SK-N-SH (cell line): ENCODE measurements around the gene MGAT1. TPM values are rescaled to one million over a fixed set of nuclear protein-coding genes. Genes with fewer than 3 reads are reported as not detected.

Experiments used
- CTCF ChIA-PET: fragments of 300-600, 350-600 bp; formaldehyde crosslinking; extraction: SDS; loops from one replicate; lab custom pipeline; 2021; lab: Yijun Ruan, JAX
- POLR2A ChIA-PET: fragments of 350-600 bp; sonication (Branson Sonifier 250); formaldehyde crosslinking; extraction: SDS; loops from one replicate; lab custom pipeline; 2020; ENCODE audit warnings: antibody characterized with exemption, inconsistent platforms; lab: Yijun Ruan, JAX
- DNase-seq: peaks from one replicate; pipeline ENCODE4 v3.0.0; 2012
- H2AFZ ChIP-seq: fragments of 200-600 bp; sonication (generic); 2 replicates; pipeline ENCODE4 v1.8.1; 2016; ENCODE audit warnings: antibody characterized with exemption, mild to moderate bottlenecking, low read depth
- H3F3A ChIP-seq: fragments of 200-600 bp; sonication (generic); replicated peaks from 2 replicates; pipeline ENCODE3; 2016; ENCODE audit warnings: antibody characterized with exemption, mild to moderate bottlenecking; ENCODE audit not compliant: insufficient read depth
- H3K27ac ChIP-seq, 2 experiments: fragments of 200-500 bp in 1 of 2; fragments of 200-600 bp in 1 of 2; sonication (Bioruptor generic) in 1 of 2; sonication (generic), shearing (Covaris generic) in 1 of 2; 2 replicates each; pipeline versions ENCODE4 v1.5.1 to v1.6.1; 2014 to 2016; ENCODE audit warnings: low read depth in 2 of 2, inconsistent platforms in 1 of 2, low read length in 1 of 2, mild to moderate bottlenecking in 1 of 2, mixed read lengths in 1 of 2
- H3K27me3 ChIP-seq: fragments of 200-600 bp; sonication (generic), shearing (Covaris generic); 2 replicates; pipeline ENCODE4 v1.6.1; 2016; ENCODE audit warnings: mixed run types; ENCODE audit not compliant: insufficient read depth
- H3K36me3 ChIP-seq, 2 experiments: fragments of 200-500 bp in 1 of 2; fragments of 200-600 bp in 1 of 2; sonication (Bioruptor generic) in 1 of 2; sonication (generic) in 1 of 2; replicated peaks in 1 of 2; 2 replicates each; pipeline versions ENCODE3 to v1.5.1; 2014 to 2016; ENCODE audit warnings: low read length in 1 of 2, mild to moderate bottlenecking in 1 of 2; ENCODE audit not compliant: insufficient read depth in 2 of 2, control insufficient read depth in 1 of 2
- H3K4me1 ChIP-seq, 2 experiments: fragments of 200-500 bp in 1 of 2; fragments of 200-600 bp in 1 of 2; sonication (Bioruptor generic) in 1 of 2; sonication (generic), shearing (Covaris generic) in 1 of 2; 2 replicates each; pipeline versions ENCODE4 v1.5.1 to v1.6.1; 2014 to 2016; ENCODE audit warnings: low read depth in 1 of 2, low read length in 1 of 2, mixed run types in 1 of 2; ENCODE audit not compliant: insufficient read depth in 2 of 2, control insufficient read depth in 1 of 2
- H3K4me2 ChIP-seq: fragments of 200-600 bp; sonication (generic), shearing (Covaris generic); 2 replicates; pipeline ENCODE4 v1.6.1; 2017; ENCODE audit warnings: mixed run types
- H3K4me3 ChIP-seq, 2 experiments: fragments of 200-500 bp in 1 of 2; fragments of 200-600 bp in 1 of 2; sonication (Bioruptor generic) in 1 of 2; sonication (generic), shearing (Covaris generic) in 1 of 2; 2 replicates each; pipeline versions ENCODE4 v1.5.1 to v1.8.1; 2014 to 2016; ENCODE audit warnings: low read depth in 2 of 2, inconsistent platforms in 1 of 2, low read length in 1 of 2, mild to moderate bottlenecking in 1 of 2, mixed read lengths in 1 of 2, moderate library complexity in 1 of 2
- H3K79me2 ChIP-seq: fragments of 200-600 bp; sonication (generic); 2 replicates; pipeline ENCODE4 v1.8.1; 2017; ENCODE audit warnings: mild to moderate bottlenecking; ENCODE audit not compliant: insufficient read depth
- H3K9ac ChIP-seq: fragments of 200-600 bp; sonication (generic); 2 replicates; pipeline ENCODE4 v1.6.1; 2017; ENCODE audit warnings: mixed run types
- H3K9me2 ChIP-seq: fragments of 200-600 bp; sonication (generic); 2 replicates; pipeline ENCODE4 v1.6.1; 2017; ENCODE audit warnings: mixed run types
- H3K9me3 ChIP-seq: fragments of 200-600 bp; sonication (generic); 2 replicates; pipeline ENCODE4 v1.6.1; 2017; ENCODE audit warnings: mixed run types, mild to moderate bottlenecking, moderate library complexity
- H4K20me1 ChIP-seq: fragments of 200-600 bp; sonication (generic); 2 replicates; pipeline ENCODE4 v1.6.1; 2017; ENCODE audit warnings: mild to moderate bottlenecking, mixed run types; ENCODE audit not compliant: insufficient read depth
- ELF1 ChIP-seq: IDR thresholded peaks from 2 replicates; pipeline ENCODE4 v1.4.0; 2012
- FOXJ3 ChIP-seq: sonication (generic); formaldehyde crosslinking; IDR thresholded peaks from 2 replicates; pipeline ENCODE4 v1.5.1; 2020; ENCODE audit warnings: mild to moderate bottlenecking, missing genetic modification reagents
- FOXM1 ChIP-seq: IDR thresholded peaks from 2 replicates; pipeline ENCODE4 v1.4.0; 2012; ENCODE audit warnings: low read depth, mild to moderate bottlenecking
- GABPA ChIP-seq: IDR thresholded peaks from 2 replicates; pipeline ENCODE4 v1.4.0; 2012; ENCODE audit warnings: low read depth, mild to moderate bottlenecking
- GATA2 ChIP-seq: sonication (generic); formaldehyde crosslinking; IDR thresholded peaks from 2 replicates; pipeline ENCODE4 v1.5.0; 2020; ENCODE audit warnings: mild to moderate bottlenecking, missing genetic modification reagents
- JUND ChIP-seq: IDR thresholded peaks from 2 replicates; pipeline ENCODE4 v1.4.0; 2012
- MEF2A ChIP-seq: IDR thresholded peaks from 2 replicates; pipeline ENCODE4 v1.4.0; 2012; ENCODE audit warnings: low read depth, borderline replicate concordance
- NFIC ChIP-seq: IDR thresholded peaks from 2 replicates; pipeline ENCODE4 v1.4.0; 2012; ENCODE audit warnings: borderline replicate concordance
- NRF1 ChIP-seq: IDR thresholded peaks from 2 replicates; pipeline ENCODE4 v1.6.1; 2012; ENCODE audit warnings: low read depth, mild to moderate bottlenecking, low read length
- RFX5 ChIP-seq: IDR thresholded peaks from 2 replicates; pipeline ENCODE4 v1.6.1; 2012; ENCODE audit warnings: mild to moderate bottlenecking, improper control_type of control experiment, low read length
- RXRA ChIP-seq: IDR thresholded peaks from 2 replicates; pipeline ENCODE4 v1.4.0; 2012; ENCODE audit warnings: low read depth, mild to moderate bottlenecking, borderline replicate concordance
- SIN3A ChIP-seq: IDR thresholded peaks from 2 replicates; pipeline ENCODE4 v1.6.1; 2012; ENCODE audit warnings: low read depth, mild to moderate bottlenecking, low read length, moderate library complexity, borderline replicate concordance
- SMC3 ChIP-seq: IDR thresholded peaks from 2 replicates; pipeline ENCODE4 v1.6.1; 2012; ENCODE audit warnings: low read depth, low read length, improper control_type of control experiment
- TAF1 ChIP-seq: IDR thresholded peaks from 2 replicates; pipeline ENCODE4 v1.6.1; 2012; ENCODE audit warnings: low read depth, mild to moderate bottlenecking, low read length, moderate library complexity, borderline replicate concordance
- WGBS: methylation state at CpG from one replicate; pipeline ENCODE4 v1.1.6; 2017; ENCODE audit warnings: low lambda C conversion rate; 5-methylcytosine and 5-hydroxymethylcytosine counted together
- polyA plus RNA-seq, 3 experiments: library from polyadenylated mRNA; depleted of rRNA; stranded (reverse); fragments of >200 nt; gene quantifications; 2 replicates each; pipeline ENCODE4 v1.2.3, GENCODE V29; 2012
- TF ChIP-seq, protein P1 (sequence below): IDR thresholded peaks from 2 replicates; pipeline ENCODE4 v1.4.0; 2012; ENCODE audit warnings: low read depth, borderline replicate concordance
- TF ChIP-seq, protein P2 (sequence below): IDR thresholded peaks from 2 replicates; pipeline ENCODE4 v1.4.0; 2012; ENCODE audit warnings: low read depth, borderline replicate concordance
- TF ChIP-seq, protein P3 (sequence below): IDR thresholded peaks from 2 replicates; pipeline ENCODE4 v1.6.1; 2012; ENCODE audit warnings: mild to moderate bottlenecking, low read depth, low read length, moderate library complexity
- TF ChIP-seq, protein P4 (sequence below): fragments of 150-350 bp; IDR thresholded peaks from 2 replicates; pipeline ENCODE4 v1.6.1; 2016; ENCODE audit warnings: mild to moderate bottlenecking, low read depth, low read length
- TF ChIP-seq, protein P5 (sequence below): fragments of 200-600 bp; sonication (generic); IDR thresholded peaks from 2 replicates; pipeline ENCODE4 v1.6.1; 2017; ENCODE audit warnings: antibody characterized with exemption, mild to moderate bottlenecking, moderate library complexity
- TF ChIP-seq, protein P6 (sequence below): IDR thresholded peaks from 2 replicates; pipeline ENCODE4; 2012

MGAT1 gene
- polyA plus RNA-seq, 1 of the 3 experiments (the other 2 are of a cell fraction) = 47.3 TPM

DNA sequence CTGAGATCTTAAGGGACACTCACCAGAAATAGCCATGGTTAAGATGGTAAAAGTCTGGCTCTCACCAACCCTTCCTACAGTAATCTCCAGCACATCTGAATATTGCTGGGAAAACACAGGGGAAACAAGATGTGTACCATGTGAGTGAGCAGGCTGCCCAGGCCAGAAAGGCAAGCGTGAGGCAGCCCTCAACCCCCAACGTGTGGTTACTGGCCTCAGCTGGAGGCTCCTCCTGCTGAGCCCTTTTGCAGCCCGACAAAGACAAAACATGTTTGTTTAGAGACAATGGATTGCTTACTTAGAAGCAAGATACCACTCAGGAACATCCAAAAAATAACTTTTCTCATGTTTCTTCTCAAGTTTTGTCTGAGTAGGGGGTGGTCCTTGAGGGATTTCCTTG lies 41.8 kb upstream of the MGAT1 start:
- no peaks in the 10 kb centered on the region for H3K9me2 ChIP-seq
- H3K4me3 ChIP-seq = no peak overlapping the region
- no peaks in the 10 kb centered on the region for H3K79me2 ChIP-seq
- 84% methylated on average over 3 of the region's 3 CpGs for WGBS
- H2AFZ ChIP-seq = no peak overlapping the region
- H3K4me2 ChIP-seq = no peak overlapping the region
- TF ChIP-seq SMC3 (no peak), NFIC (no peak), JUND (no peak), FOXM1 (no peak), MEF2A (no peak), RXRA (no peak), GATA2 (no peak), FOXJ3 (CRISPR knock-in tag) (no peak), NRF1 (no peak), TAF1 (no peak), GABPA (no peak), SIN3A (no peak), RFX5 (no peak), ELF1 (no peak)
- TF ChIP-seq, protein P1, sequence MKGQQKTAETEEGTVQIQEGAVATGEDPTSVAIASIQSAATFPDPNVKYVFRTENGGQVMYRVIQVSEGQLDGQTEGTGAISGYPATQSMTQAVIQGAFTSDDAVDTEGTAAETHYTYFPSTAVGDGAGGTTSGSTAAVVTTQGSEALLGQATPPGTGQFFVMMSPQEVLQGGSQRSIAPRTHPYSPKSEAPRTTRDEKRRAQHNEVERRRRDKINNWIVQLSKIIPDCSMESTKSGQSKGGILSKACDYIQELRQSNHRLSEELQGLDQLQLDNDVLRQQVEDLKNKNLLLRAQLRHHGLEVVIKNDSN = no peak
- TF ChIP-seq, protein P2, sequence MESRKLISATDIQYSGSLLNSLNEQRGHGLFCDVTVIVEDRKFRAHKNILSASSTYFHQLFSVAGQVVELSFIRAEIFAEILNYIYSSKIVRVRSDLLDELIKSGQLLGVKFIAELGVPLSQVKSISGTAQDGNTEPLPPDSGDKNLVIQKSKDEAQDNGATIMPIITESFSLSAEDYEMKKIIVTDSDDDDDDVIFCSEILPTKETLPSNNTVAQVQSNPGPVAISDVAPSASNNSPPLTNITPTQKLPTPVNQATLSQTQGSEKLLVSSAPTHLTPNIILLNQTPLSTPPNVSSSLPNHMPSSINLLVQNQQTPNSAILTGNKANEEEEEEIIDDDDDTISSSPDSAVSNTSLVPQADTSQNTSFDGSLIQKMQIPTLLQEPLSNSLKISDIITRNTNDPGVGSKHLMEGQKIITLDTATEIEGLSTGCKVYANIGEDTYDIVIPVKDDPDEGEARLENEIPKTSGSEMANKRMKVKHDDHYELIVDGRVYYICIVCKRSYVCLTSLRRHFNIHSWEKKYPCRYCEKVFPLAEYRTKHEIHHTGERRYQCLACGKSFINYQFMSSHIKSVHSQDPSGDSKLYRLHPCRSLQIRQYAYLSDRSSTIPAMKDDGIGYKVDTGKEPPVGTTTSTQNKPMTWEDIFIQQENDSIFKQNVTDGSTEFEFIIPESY = no peak
- TF ChIP-seq, protein P3, sequence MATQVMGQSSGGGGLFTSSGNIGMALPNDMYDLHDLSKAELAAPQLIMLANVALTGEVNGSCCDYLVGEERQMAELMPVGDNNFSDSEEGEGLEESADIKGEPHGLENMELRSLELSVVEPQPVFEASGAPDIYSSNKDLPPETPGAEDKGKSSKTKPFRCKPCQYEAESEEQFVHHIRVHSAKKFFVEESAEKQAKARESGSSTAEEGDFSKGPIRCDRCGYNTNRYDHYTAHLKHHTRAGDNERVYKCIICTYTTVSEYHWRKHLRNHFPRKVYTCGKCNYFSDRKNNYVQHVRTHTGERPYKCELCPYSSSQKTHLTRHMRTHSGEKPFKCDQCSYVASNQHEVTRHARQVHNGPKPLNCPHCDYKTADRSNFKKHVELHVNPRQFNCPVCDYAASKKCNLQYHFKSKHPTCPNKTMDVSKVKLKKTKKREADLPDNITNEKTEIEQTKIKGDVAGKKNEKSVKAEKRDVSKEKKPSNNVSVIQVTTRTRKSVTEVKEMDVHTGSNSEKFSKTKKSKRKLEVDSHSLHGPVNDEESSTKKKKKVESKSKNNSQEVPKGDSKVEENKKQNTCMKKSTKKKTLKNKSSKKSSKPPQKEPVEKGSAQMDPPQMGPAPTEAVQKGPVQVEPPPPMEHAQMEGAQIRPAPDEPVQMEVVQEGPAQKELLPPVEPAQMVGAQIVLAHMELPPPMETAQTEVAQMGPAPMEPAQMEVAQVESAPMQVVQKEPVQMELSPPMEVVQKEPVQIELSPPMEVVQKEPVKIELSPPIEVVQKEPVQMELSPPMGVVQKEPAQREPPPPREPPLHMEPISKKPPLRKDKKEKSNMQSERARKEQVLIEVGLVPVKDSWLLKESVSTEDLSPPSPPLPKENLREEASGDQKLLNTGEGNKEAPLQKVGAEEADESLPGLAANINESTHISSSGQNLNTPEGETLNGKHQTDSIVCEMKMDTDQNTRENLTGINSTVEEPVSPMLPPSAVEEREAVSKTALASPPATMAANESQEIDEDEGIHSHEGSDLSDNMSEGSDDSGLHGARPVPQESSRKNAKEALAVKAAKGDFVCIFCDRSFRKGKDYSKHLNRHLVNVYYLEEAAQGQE = no peak
- TF ChIP-seq, protein P4, sequence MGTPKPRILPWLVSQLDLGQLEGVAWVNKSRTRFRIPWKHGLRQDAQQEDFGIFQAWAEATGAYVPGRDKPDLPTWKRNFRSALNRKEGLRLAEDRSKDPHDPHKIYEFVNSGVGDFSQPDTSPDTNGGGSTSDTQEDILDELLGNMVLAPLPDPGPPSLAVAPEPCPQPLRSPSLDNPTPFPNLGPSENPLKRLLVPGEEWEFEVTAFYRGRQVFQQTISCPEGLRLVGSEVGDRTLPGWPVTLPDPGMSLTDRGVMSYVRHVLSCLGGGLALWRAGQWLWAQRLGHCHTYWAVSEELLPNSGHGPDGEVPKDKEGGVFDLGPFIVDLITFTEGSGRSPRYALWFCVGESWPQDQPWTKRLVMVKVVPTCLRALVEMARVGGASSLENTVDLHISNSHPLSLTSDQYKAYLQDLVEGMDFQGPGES = no peak
- TF ChIP-seq, protein P5, sequence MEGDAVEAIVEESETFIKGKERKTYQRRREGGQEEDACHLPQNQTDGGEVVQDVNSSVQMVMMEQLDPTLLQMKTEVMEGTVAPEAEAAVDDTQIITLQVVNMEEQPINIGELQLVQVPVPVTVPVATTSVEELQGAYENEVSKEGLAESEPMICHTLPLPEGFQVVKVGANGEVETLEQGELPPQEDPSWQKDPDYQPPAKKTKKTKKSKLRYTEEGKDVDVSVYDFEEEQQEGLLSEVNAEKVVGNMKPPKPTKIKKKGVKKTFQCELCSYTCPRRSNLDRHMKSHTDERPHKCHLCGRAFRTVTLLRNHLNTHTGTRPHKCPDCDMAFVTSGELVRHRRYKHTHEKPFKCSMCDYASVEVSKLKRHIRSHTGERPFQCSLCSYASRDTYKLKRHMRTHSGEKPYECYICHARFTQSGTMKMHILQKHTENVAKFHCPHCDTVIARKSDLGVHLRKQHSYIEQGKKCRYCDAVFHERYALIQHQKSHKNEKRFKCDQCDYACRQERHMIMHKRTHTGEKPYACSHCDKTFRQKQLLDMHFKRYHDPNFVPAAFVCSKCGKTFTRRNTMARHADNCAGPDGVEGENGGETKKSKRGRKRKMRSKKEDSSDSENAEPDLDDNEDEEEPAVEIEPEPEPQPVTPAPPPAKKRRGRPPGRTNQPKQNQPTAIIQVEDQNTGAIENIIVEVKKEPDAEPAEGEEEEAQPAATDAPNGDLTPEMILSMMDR = no peak
- TF ChIP-seq, protein P6, sequence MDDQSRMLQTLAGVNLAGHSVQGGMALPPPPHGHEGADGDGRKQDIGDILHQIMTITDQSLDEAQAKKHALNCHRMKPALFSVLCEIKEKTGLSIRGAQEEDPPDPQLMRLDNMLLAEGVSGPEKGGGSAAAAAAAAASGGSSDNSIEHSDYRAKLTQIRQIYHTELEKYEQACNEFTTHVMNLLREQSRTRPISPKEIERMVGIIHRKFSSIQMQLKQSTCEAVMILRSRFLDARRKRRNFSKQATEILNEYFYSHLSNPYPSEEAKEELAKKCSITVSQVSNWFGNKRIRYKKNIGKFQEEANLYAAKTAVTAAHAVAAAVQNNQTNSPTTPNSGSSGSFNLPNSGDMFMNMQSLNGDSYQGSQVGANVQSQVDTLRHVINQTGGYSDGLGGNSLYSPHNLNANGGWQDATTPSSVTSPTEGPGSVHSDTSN = no peak
- H3K27me3 ChIP-seq = no peaks in the 10 kb centered on the region
- CTCF ChIA-PET = no interaction called here
- DNase-seq = no peak
- no peak overlapping the region for H3K9ac ChIP-seq
- no peaks in the 10 kb centered on the region for H3K9me3 ChIP-seq
- H3F3A ChIP-seq = no peaks in the 10 kb centered on the region
- no peaks in the 10 kb centered on the region for H3K4me1 ChIP-seq
- peaks cover 15 to 21% of the 10 kb centered on the region in 2 experiments for H3K36me3 ChIP-seq
- no peak overlapping the region for H3K27ac ChIP-seq
- POLR2A ChIA-PET = no interaction called here
- H4K20me1 ChIP-seq = no peaks in the 10 kb centered on the region
